Stimulated activated naive B cell treated with anti-CD40 and anti-IgM and Interleukin-4, amounts not matched to agents 10 μg/mL and 1 μg/mL and 100 μg/mL, for 72 hours (primary cell): Measurements from ENCODE around the gene RANBP1.
A peak's percentile ranks its signal among the peaks of the same experiment; 100 is the strongest.

Experiments
- ATAC-seq, 2 donors: fragments of 150-1000 bp; cut with Tn5 transposase; replicated peaks; 2 replicates each; pipeline ENCODE4 v1.10.0; 2021; ENCODE audit warnings: moderate library complexity in 1 of 2
- DNase-seq: peaks from one replicate; pipeline ENCODE4 v3.0.0; 2021
- H3K27ac Mint-ChIP-seq: one replicate; pipeline ENCODE4 v1.8.0; 2022; ENCODE audit warnings: mild to moderate bottlenecking, mixed read lengths
- H3K27me3 Mint-ChIP-seq, 2 donors: one replicate each; pipeline ENCODE4 v1.8.0; 2022; ENCODE audit warnings: mixed read lengths in 2 of 2
- H3K36me3 Mint-ChIP-seq, 2 donors: one replicate each; pipeline ENCODE4 v1.8.0; 2022; ENCODE audit warnings: mixed read lengths in 2 of 2, mild to moderate bottlenecking in 1 of 2
- H3K4me1 Mint-ChIP-seq, 2 donors: one replicate each; pipeline ENCODE4 v1.8.0; 2022; ENCODE audit warnings: mixed read lengths in 2 of 2, mild to moderate bottlenecking in 1 of 2
- H3K4me3 Mint-ChIP-seq, 2 donors: one replicate each; pipeline ENCODE4 v1.8.0; 2022; ENCODE audit warnings: mild to moderate bottlenecking in 2 of 2, mixed read lengths in 2 of 2, moderate library complexity in 1 of 2
- H3K9me3 Mint-ChIP-seq, 2 donors: one replicate each; pipeline ENCODE4 v1.8.0; 2022; ENCODE audit warnings: mixed read lengths in 2 of 2, mild to moderate bottlenecking in 1 of 2

Gene RANBP1

GRCh38 chr22:20118300-20119020 lies 2.6 kb downstream of the RANBP1 start:
- Mint-ChIP-seq H3K36me3 (peaks cover 54 to 60% of the 10 kb centered on the region in 2 donors), H3K4me3 (peak overlapping the region; percentile 86 to 93), H3K4me1 (peaks cover 39 to 73% of the 10 kb centered on the region in 2 donors), H3K27ac (peak overlapping the region; percentile 96), H3K9me3 (no peaks in the 10 kb centered on the region), H3K27me3 (no peaks in the 10 kb centered on the region)
- DNase-seq (no peak), ATAC-seq (no peak)

- ATAC-seq = no peak
- no peaks in the 10 kb centered on the region for H3K9me3 Mint-ChIP-seq
- peaks cover 57% of the 10 kb centered on the region in 2 donors for H3K36me3 Mint-ChIP-seq
- peak overlapping the region; percentile 81 for H3K27ac Mint-ChIP-seq
- no peaks in the 10 kb centered on the region for H3K27me3 Mint-ChIP-seq
- H3K4me1 Mint-ChIP-seq = peaks cover 28 to 51% of the 10 kb centered on the region in 2 donors
- no peak for DNase-seq
- H3K4me3 Mint-ChIP-seq = no peak overlapping the region
Observed at GRCh38 chr22:20121856-20122415, 6.0 kb downstream of the RANBP1 start.

- H3K9me3 Mint-ChIP-seq = no peaks in the 10 kb centered on the region
- no peaks in the 10 kb centered on the region for H3K27me3 Mint-ChIP-seq
- DNase-seq = no peak
- ATAC-seq = no peak
- H3K4me1 Mint-ChIP-seq = peaks cover 27 to 51% of the 10 kb centered on the region in 2 donors
- no peak overlapping the region for H3K27ac Mint-ChIP-seq
- H3K36me3 Mint-ChIP-seq = peaks cover 56% of the 10 kb centered on the region in 2 donors
- H3K4me3 Mint-ChIP-seq = no peak overlapping the region
Observed at GRCh38 chr22:20123366-20124082, 7.6 kb downstream of the RANBP1 start.

GRCh38 chr22:20124083-20124787 lies 8.3 kb downstream of the RANBP1 start:
- no peaks in the 10 kb centered on the region for H3K27me3 Mint-ChIP-seq
- ATAC-seq = no peak
- H3K36me3 Mint-ChIP-seq = peaks cover 51 to 52% of the 10 kb centered on the region in 2 donors
- no peak overlapping the region for H3K4me3 Mint-ChIP-seq
- H3K4me1 Mint-ChIP-seq = peaks cover 23 to 44% of the 10 kb centered on the region in 2 donors
- no peak for DNase-seq
- no peaks in the 10 kb centered on the region for H3K9me3 Mint-ChIP-seq
- H3K27ac Mint-ChIP-seq = peak overlapping the region; percentile 32

- no peak for ATAC-seq
- Mint-ChIP-seq H3K4me1 (peaks cover 21 to 33% of the 10 kb centered on the region in 2 donors), H3K27ac (peak overlapping the region; percentile 9)
Observed at GRCh38 chr22:20125201-20126174, 9.6 kb downstream of the RANBP1 start.

GRCh38 chr22:20126284-20127029 lies 10.6 kb downstream of the RANBP1 start:
- Mint-ChIP-seq H3K4me3 (no peak overlapping the region), H3K9me3 (no peaks in the 10 kb centered on the region), H3K27ac (peak overlapping the region; percentile 34), H3K4me1 (peaks cover 20 to 28% of the 10 kb centered on the region in 2 donors), H3K36me3 (peaks cover 35% of the 10 kb centered on the region in 2 donors), H3K27me3 (no peaks in the 10 kb centered on the region)
- DNase-seq = no peak
- ATAC-seq = no peak

More at GRCh38 chr22:20125201-20126174, 9.6 kb downstream of the RANBP1 start:
- H3K9me3 Mint-ChIP-seq = no peaks in the 10 kb centered on the region
- peaks cover 40 to 45% of the 10 kb centered on the region in 2 donors for H3K36me3 Mint-ChIP-seq
- H3K4me3 Mint-ChIP-seq = no peak overlapping the region
- DNase-seq = no peak
- H3K27me3 Mint-ChIP-seq = no peaks in the 10 kb centered on the region

GRCh38 chr22:20127318-20127868 lies 11.5 kb downstream of the RANBP1 start:
- Mint-ChIP-seq H3K27me3 (no peaks in the 10 kb centered on the region), H3K36me3 (peaks cover 27 to 30% of the 10 kb centered on the region in 2 donors), H3K4me1 (peaks cover 13 to 19% of the 10 kb centered on the region in 2 donors), H3K4me3 (no peak overlapping the region), H3K9me3 (no peaks in the 10 kb centered on the region), H3K27ac (no peak overlapping the region)
- no peak for ATAC-seq
- DNase-seq = no peak

- DNase-seq (no peak), ATAC-seq (no peak)
- Mint-ChIP-seq H3K36me3 (peaks cover 24% of the 10 kb centered on the region in 2 donors), H3K4me1 (peaks cover 10 to 20% of the 10 kb centered on the region in 2 donors), H3K9me3 (no peaks in the 10 kb centered on the region), H3K4me3 (no peak overlapping the region), H3K27me3 (no peaks in the 10 kb centered on the region), H3K27ac (peak overlapping the region; percentile 76)
Observed at GRCh38 chr22:20127869-20128618, 12.1 kb downstream of the RANBP1 start.

- ATAC-seq = no peak
- Mint-ChIP-seq H3K9me3 (no peaks in the 10 kb centered on the region), H3K36me3 (peaks cover 20 to 23% of the 10 kb centered on the region in 2 donors), H3K4me3 (no peak overlapping the region), H3K27me3 (no peaks in the 10 kb centered on the region), H3K27ac (no peak overlapping the region), H3K4me1 (peaks cover 10 to 25% of the 10 kb centered on the region in 2 donors)
- DNase-seq = no peak
Observed at GRCh38 chr22:20128619-20128901, 12.7 kb downstream of the RANBP1 start.

GRCh38 chr22:20128902-20129746 lies 13.2 kb downstream of the RANBP1 start:
- H3K36me3 Mint-ChIP-seq = peaks cover 16 to 19% of the 10 kb centered on the region in 2 donors
- ATAC-seq = no peak
- no peak for DNase-seq
- no peak overlapping the region for H3K4me3 Mint-ChIP-seq
- no peaks in the 10 kb centered on the region for H3K9me3 Mint-ChIP-seq
- peaks cover 12 to 26% of the 10 kb centered on the region in 2 donors for H3K4me1 Mint-ChIP-seq
- H3K27me3 Mint-ChIP-seq = no peaks in the 10 kb centered on the region
- peak overlapping the region; percentile 42 for H3K27ac Mint-ChIP-seq

GRCh38 chr22:20129747-20130014 lies 13.8 kb downstream of the RANBP1 start:
- H3K27me3 Mint-ChIP-seq = no peaks in the 10 kb centered on the region
- DNase-seq (no peak), ATAC-seq (no peak)
- H3K9me3 Mint-ChIP-seq = no peaks in the 10 kb centered on the region
- no peak overlapping the region for H3K4me3 Mint-ChIP-seq
- peaks cover 14 to 30% of the 10 kb centered on the region in 2 donors for H3K4me1 Mint-ChIP-seq
- H3K27ac Mint-ChIP-seq = no peak overlapping the region
- H3K36me3 Mint-ChIP-seq = peaks cover 13 to 18% of the 10 kb centered on the region in 2 donors

- H3K9me3 Mint-ChIP-seq = no peaks in the 10 kb centered on the region
- H3K27ac Mint-ChIP-seq = peak overlapping the region; percentile 51
- no peaks in the 10 kb centered on the region for H3K27me3 Mint-ChIP-seq
- ATAC-seq (no peak), DNase-seq (no peak)
- H3K36me3 Mint-ChIP-seq = peaks cover 11 to 12% of the 10 kb centered on the region in 2 donors
- peaks cover 15 to 36% of the 10 kb centered on the region in 2 donors for H3K4me1 Mint-ChIP-seq
- peak overlapping the region; percentile 48 to 73 for H3K4me3 Mint-ChIP-seq
Observed at GRCh38 chr22:20130319-20130718, 14.4 kb downstream of the RANBP1 start.
